CD4-positive, alpha-beta memory T cell (primary cell): ENCODE data around the gene GMNC. TPM values are rescaled to one million over a fixed set of nuclear protein-coding genes. Genes with fewer than 3 reads are reported as not detected.
A peak's percentile ranks its signal among the peaks of the same experiment; 100 is the strongest.
"Not testable (repeated sequence)": the region's sequence is repeated elsewhere in the genome, so short reads cannot be mapped to it uniquely, and the experiment has no call there.

Source experiments
- CTCF ChIA-PET: fragments of 350-600 bp; sonication (Branson Sonifier 250); formaldehyde crosslinking; loops from one replicate; lab custom pipeline; 2021; ENCODE audit warnings: inconsistent platforms; ENCODE audit not compliant: partially characterized antibody; lab: Charles Lee
- POLR2A ChIA-PET: fragments of 350-600 bp; sonication (Branson Sonifier 250); formaldehyde crosslinking; loops from one replicate; lab custom pipeline; 2021; ENCODE audit not compliant: partially characterized antibody; lab: Charles Lee
- DNase-seq, 5 donors: peaks; one replicate each; pipeline versions ENCODE4 v3.0.0 to v3.0.0-alpha.2; 2020 to 2022; ENCODE audit warnings: mixed read lengths in 1 of 5
- H3K27ac ChIP-seq: one replicate; pipeline ENCODE4 v1.7.0; 2013; ENCODE audit warnings: low read depth, low read length
- H3K27me3 ChIP-seq: 2 replicates; pipeline ENCODE4 v1.7.0; 2013; ENCODE audit warnings: mild to moderate bottlenecking, low read length, moderate library complexity; ENCODE audit not compliant: insufficient read depth
- H3K36me3 ChIP-seq: 2 replicates; pipeline ENCODE4 v1.7.0; 2013; ENCODE audit warnings: mild to moderate bottlenecking, low read length, moderate library complexity; ENCODE audit not compliant: insufficient read depth
- H3K4me1 ChIP-seq: 2 replicates; pipeline ENCODE4 v1.7.0; 2013; ENCODE audit warnings: mild to moderate bottlenecking, low read length, moderate library complexity; ENCODE audit not compliant: insufficient read depth
- H3K4me3 ChIP-seq, 2 donors: one replicate each; pipeline ENCODE4 v1.7.0; 2013; ENCODE audit warnings: low read length in 2 of 2, mild to moderate bottlenecking in 1 of 2
- H3K9me3 ChIP-seq, 2 donors: one replicate each; pipeline ENCODE4 v1.7.0; 2013; ENCODE audit warnings: low read length in 2 of 2, control low read depth in 1 of 2; ENCODE audit not compliant: control insufficient read depth in 1 of 2
- H3K27ac Mint-ChIP-seq, 7 donors: one replicate each; pipeline ENCODE4 v1.8.0; 2020 to 2021; ENCODE audit warnings: mixed read lengths in 7 of 7, mild to moderate bottlenecking in 6 of 7, inconsistent platforms in 3 of 7, moderate library complexity in 3 of 7
- H3K27me3 Mint-ChIP-seq, 2 donors: one replicate each; pipeline ENCODE4 v1.8.0; 2020 to 2021; ENCODE audit warnings: mixed read lengths in 2 of 2
- H3K36me3 Mint-ChIP-seq, 2 donors: one replicate each; pipeline ENCODE4 v1.8.0; 2020 to 2021; ENCODE audit warnings: mixed read lengths in 2 of 2, inconsistent platforms in 1 of 2, mild to moderate bottlenecking in 1 of 2
- H3K4me1 Mint-ChIP-seq, 4 donors: one replicate each; pipeline ENCODE4 v1.8.0; 2020 to 2021; ENCODE audit warnings: mixed read lengths in 4 of 4, mild to moderate bottlenecking in 1 of 4
- H3K4me3 Mint-ChIP-seq, 8 donors: one replicate each; pipeline ENCODE4 v1.8.0; 2020 to 2021; ENCODE audit warnings: mixed read lengths in 8 of 8, mild to moderate bottlenecking in 7 of 8, moderate library complexity in 6 of 8, inconsistent platforms in 3 of 8
- H3K9me3 Mint-ChIP-seq, 8 donors: one replicate each; pipeline ENCODE4 v1.8.0; 2020 to 2021; ENCODE audit warnings: mixed read lengths in 8 of 8, mild to moderate bottlenecking in 5 of 8, inconsistent platforms in 3 of 8, moderate library complexity in 1 of 8
- intact Hi-C: fragments of 100-400 bp; cut with micrococcal nuclease; formaldehyde crosslinking; loops from one replicate; pipeline ENCODE4 v1.15.1; 2023
- polyA plus RNA-seq, 2 donors: library from polyadenylated mRNA; unstranded; fragments of 300-500 nt; fragmentation: Illumina TruSeq; gene quantifications; one replicate each; pipeline ENCODE4 v1.2.3, GENCODE V29; 2021
- total RNA-seq, 2 experiments: library from RNA; stranded (reverse); gene quantifications; one replicate each; pipeline ENCODE4 v1.2.3, GENCODE V29; 2021

The GMNC gene
- total and polyA plus RNA-seq, 4 experiments from 2014 or later = not detected

- H3K27ac ChIP-seq = no peak overlapping the region
- DNase-seq = peak in 3 of 5 donors; percentile 2 to 9 (median 6)
- CTCF ChIA-PET = interaction anchor here (0.9 to 6.0 kb wide), 13 partner anchors 9 to 1561 kb away, joined by 3 to 81 read pairs (median 3); partner anchors contain the start of gene GMNC
- H3K4me1 ChIP-seq = no peaks in the 10 kb centered on the region
- H3K27me3 ChIP-seq = no peaks in the 10 kb centered on the region
- H3K36me3 ChIP-seq = no peaks in the 10 kb centered on the region
- no peaks in the 10 kb centered on the region for H3K9me3 ChIP-seq
- no peaks in the 10 kb centered on the region for H3K27me3 Mint-ChIP-seq
- no peaks in the 10 kb centered on the region for H3K4me1 Mint-ChIP-seq
- H3K9me3 Mint-ChIP-seq = no peaks in the 10 kb centered on the region
- no peak overlapping the region for H3K27ac Mint-ChIP-seq
- no peaks in the 10 kb centered on the region for H3K36me3 Mint-ChIP-seq
- POLR2A ChIA-PET = no interaction called here
- intact Hi-C loops = loop anchor here (10.0 kb wide), 1 partner anchor 1561 kb away; no protein-coding TSS in a partner anchor
- no peak overlapping the region for H3K4me3 Mint-ChIP-seq
- H3K4me3 ChIP-seq = no peak overlapping the region
Observed at GRCh38 chr3:190883973-190884832, 21.7 kb upstream of the GMNC start.

DNA sequence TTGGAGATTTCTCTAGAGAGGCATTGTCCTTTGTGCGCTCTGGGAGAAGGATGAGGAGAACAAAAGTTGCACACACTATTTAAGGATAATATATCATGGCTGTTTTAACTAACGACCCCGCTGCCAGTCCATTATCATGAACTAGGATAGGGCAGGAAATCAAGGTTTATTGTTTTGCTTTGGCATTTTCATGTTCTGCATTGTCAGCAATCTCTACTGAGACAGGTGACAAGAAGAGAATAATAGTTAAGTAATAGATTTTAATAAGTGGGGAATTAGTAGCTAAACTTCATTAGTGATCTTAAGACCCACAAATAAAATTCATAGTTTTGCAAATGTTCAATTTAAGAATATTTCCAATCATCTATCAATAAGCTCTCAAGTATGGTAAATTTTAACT, 20.6 kb upstream of the GMNC start:
- Histone ChIP-seq H3K36me3 (no peaks in the 10 kb centered on the region), H3K27ac (no peak overlapping the region), H3K4me1 (no peaks in the 10 kb centered on the region), H3K9me3 (no peaks in the 10 kb centered on the region), H3K4me3 (no peak overlapping the region), H3K27me3 (no peaks in the 10 kb centered on the region)
- Mint-ChIP-seq H3K36me3 (no peaks in the 10 kb centered on the region), H3K4me3 (no peak overlapping the region), H3K4me1 (no peaks in the 10 kb centered on the region), H3K27ac (no peak overlapping the region), H3K9me3 (no peaks in the 10 kb centered on the region), H3K27me3 (no peaks in the 10 kb centered on the region)
- intact Hi-C loops = loop anchor here (10.0 kb wide), 1 partner anchor 1562 kb away; no protein-coding TSS in a partner anchor
- no peak for DNase-seq
- CTCF ChIA-PET = interaction anchor here (0.8 to 6.0 kb wide), 6 partner anchors 21 to 1562 kb away, joined by 3 to 81 read pairs (median 3); partner anchors contain the start of gene GMNC
- POLR2A ChIA-PET = no interaction called here

DNA sequence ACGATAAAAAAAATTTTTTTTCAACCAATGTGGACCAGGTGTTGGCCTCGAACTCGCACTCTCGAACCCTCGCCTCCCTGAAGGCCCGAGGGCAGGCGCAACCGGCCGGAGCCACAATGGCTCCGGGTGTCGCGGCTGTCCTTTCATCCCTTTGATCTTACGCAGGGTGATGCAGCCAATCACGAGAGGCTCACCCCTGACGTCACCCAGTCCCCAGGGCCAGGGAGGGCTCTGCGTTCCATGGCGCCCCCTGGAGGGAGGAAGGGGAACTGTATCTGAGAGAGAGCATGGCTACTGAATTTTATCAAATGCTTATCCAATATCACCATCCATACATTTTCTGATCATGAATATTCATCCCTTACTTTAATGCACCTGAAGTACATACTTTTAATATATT, 15.4 kb upstream of the GMNC start:
- ChIA-PET POLR2A (no interaction called here), CTCF (no interaction called here)
- intact Hi-C loops = no loop called here
- Histone ChIP-seq H3K36me3 (no peaks in the 10 kb centered on the region), H3K4me3 (no peak overlapping the region), H3K27me3 (no peaks in the 10 kb centered on the region), H3K27ac (no peak overlapping the region), H3K4me1 (no peaks in the 10 kb centered on the region), H3K9me3 (no peaks in the 10 kb centered on the region)
- Mint-ChIP-seq H3K9me3 (peaks cover 0 to 1% (median 0%) of the 10 kb centered on the region in 8 donors), H3K36me3 (no peaks in the 10 kb centered on the region), H3K27me3 (no peaks in the 10 kb centered on the region), H3K4me1 (no peaks in the 10 kb centered on the region), H3K27ac (no peak overlapping the region), H3K4me3 (no peak overlapping the region)
- DNase-seq = no peak

GRCh38 chr3:190876433-190876832, 13.9 kb upstream of the GMNC start:
- H3K4me1 Mint-ChIP-seq, CTCF ChIA-PET, H3K27ac ChIP-seq, H3K36me3 Mint-ChIP-seq, H3K27me3 ChIP-seq, H3K9me3 ChIP-seq, H3K4me1 ChIP-seq, intact Hi-C loops, H3K4me3 Mint-ChIP-seq, H3K27me3 Mint-ChIP-seq, H3K4me3 ChIP-seq, POLR2A ChIA-PET, H3K36me3 ChIP-seq, H3K9me3 Mint-ChIP-seq, DNase-seq, H3K27ac Mint-ChIP-seq: not testable (repeated sequence)

- H3K36me3 ChIP-seq, H3K27ac Mint-ChIP-seq, POLR2A ChIA-PET, H3K27me3 Mint-ChIP-seq, H3K36me3 Mint-ChIP-seq, H3K27ac ChIP-seq, intact Hi-C loops, H3K4me3 Mint-ChIP-seq, H3K27me3 ChIP-seq, CTCF ChIA-PET, H3K9me3 Mint-ChIP-seq, H3K9me3 ChIP-seq, DNase-seq, H3K4me3 ChIP-seq, H3K4me1 Mint-ChIP-seq, H3K4me1 ChIP-seq: not testable (repeated sequence)
Observed at GRCh38 chr3:190875061-190875460, 12.6 kb upstream of the GMNC start.

GRCh38 chr3:190870127-190870526, 7.6 kb upstream of the GMNC start:
- POLR2A ChIA-PET = no interaction called here
- H3K4me3 ChIP-seq = no peak overlapping the region
- H3K9me3 ChIP-seq = no peaks in the 10 kb centered on the region
- no peaks in the 10 kb centered on the region for H3K4me1 Mint-ChIP-seq
- H3K27ac ChIP-seq = no peak overlapping the region
- intact Hi-C loops = no loop called here
- H3K4me1 ChIP-seq = no peaks in the 10 kb centered on the region
- H3K27ac Mint-ChIP-seq = no peak overlapping the region
- peaks cover 0 to 1% (median 0%) of the 10 kb centered on the region in 8 donors for H3K9me3 Mint-ChIP-seq
- no peaks in the 10 kb centered on the region for H3K36me3 Mint-ChIP-seq
- peaks cover 0 to 6% of the 10 kb centered on the region in 2 donors for H3K27me3 Mint-ChIP-seq
- no peaks in the 10 kb centered on the region for H3K27me3 ChIP-seq
- no peak for DNase-seq
- CTCF ChIA-PET = no interaction called here
- no peak overlapping the region for H3K4me3 Mint-ChIP-seq
- no peaks in the 10 kb centered on the region for H3K36me3 ChIP-seq

DNA sequence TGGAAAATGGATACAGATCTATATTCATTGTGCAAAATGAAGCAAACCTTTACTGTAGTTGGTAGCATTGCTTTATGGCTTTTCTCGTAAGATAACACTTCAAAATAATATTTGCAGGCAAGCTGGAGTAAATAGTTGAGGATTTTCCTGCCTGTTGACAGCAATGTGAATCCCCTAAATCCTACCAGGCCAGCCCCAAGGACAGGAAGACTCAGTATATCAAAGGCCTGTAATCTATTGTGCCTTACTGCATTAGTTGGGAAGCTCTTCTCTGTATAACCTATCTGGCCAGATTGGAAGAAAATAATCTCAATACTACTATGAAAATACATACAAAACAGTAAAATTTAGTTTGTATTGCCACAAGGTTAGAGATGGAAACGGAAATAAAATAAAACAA, 4.6 kb upstream of the GMNC start:
- Mint-ChIP-seq H3K27me3 (peaks cover 8 to 13% of the 10 kb centered on the region in 2 donors), H3K36me3 (no peaks in the 10 kb centered on the region), H3K4me1 (peaks cover 0 to 10% (median 7%) of the 10 kb centered on the region in 4 donors), H3K27ac (no peak overlapping the region), H3K9me3 (peaks cover 0 to 3% (median 0%) of the 10 kb centered on the region in 8 donors), H3K4me3 (no peak overlapping the region)
- no peaks in the 10 kb centered on the region for H3K36me3 ChIP-seq
- H3K4me1 ChIP-seq = no peaks in the 10 kb centered on the region
- no peaks in the 10 kb centered on the region for H3K9me3 ChIP-seq
- CTCF ChIA-PET = no interaction called here
- intact Hi-C loops = no loop called here
- DNase-seq = no peak
- no peak overlapping the region for H3K27ac ChIP-seq
- no peak overlapping the region for H3K4me3 ChIP-seq
- no peaks in the 10 kb centered on the region for H3K27me3 ChIP-seq
- POLR2A ChIA-PET = no interaction called here
